ENCODE data around the gene SNX12. TPM values are rescaled to one million over a fixed set of nuclear protein-coding genes. Genes with fewer than 3 reads are reported as not detected.
A peak's percentile ranks its signal among the peaks of the same experiment; 100 is the strongest.

The SNX12 gene
- total RNA-seq, 4 donors from 2014 or later: 41.6 to 52.2 (median 43.1) TPM

- no peaks in the 10 kb centered on the region for H3K9me3 ChIP-seq
- H3K27ac ChIP-seq: no peak overlapping the region
- no peaks in the 10 kb centered on the region for H3K36me3 ChIP-seq
- H3K27me3 ChIP-seq: no peaks in the 10 kb centered on the region
- no peak for TF ChIP-seq CTCF (IDR thresholded peaks at IDR 0.05)
- TF ChIP-seq EP300 (IDR thresholded peaks at IDR 0.05): no peak
- no peak for TF ChIP-seq POLR2A (IDR thresholded peaks at IDR 0.05)
- H3K4me3 ChIP-seq: no peak overlapping the region
- no peaks in the 10 kb centered on the region for H3K4me1 ChIP-seq
- no peak for DNase-seq (ENCODE audit: low spot score in 2 of 2)
- WGBS, 2 donors: 0 to 40% methylated on average over 1 to 3 of the region's 3 CpGs
These were observed 13.4 kb upstream of the SNX12 start for GRCh38 chrX:71081330-71082123.

- H3K27ac ChIP-seq: no peak overlapping the region
- H3K27me3 ChIP-seq: peaks cover 0 to 4% of the 10 kb centered on the region in 2 donors
- H3K9me3 ChIP-seq: no peaks in the 10 kb centered on the region
- WGBS, 2 donors: 70 to 82% methylated on average over 5 of the region's 5 CpGs
- peaks cover 0 to 9% (median 0%) of the 10 kb centered on the region in 4 donors for H3K4me1 ChIP-seq
- no peaks in the 10 kb centered on the region for H3K36me3 ChIP-seq
- TF ChIP-seq EP300 (IDR thresholded peaks at IDR 0.05) (no peak), CTCF (IDR thresholded peaks at IDR 0.05) (no peak), POLR2A (IDR thresholded peaks at IDR 0.05) (no peak)
- DNase-seq (ENCODE audit: low spot score in 2 of 2): no peak
- H3K4me3 ChIP-seq: no peak overlapping the region
These were observed 2.4 kb upstream of the SNX12 start for GRCh38 chrX:71070531-71070930.

GRCh38 chrX:71067712-71068043 is 456 bp downstream of the SNX12 start:
- 2 to 42% methylated on average over 9 to 10 of the region's 10 CpGs for WGBS, 2 donors

GRCh38 chrX:71067089-71067488 is 1.0 kb downstream of the SNX12 start:
- no peaks in the 10 kb centered on the region for H3K9me3 ChIP-seq
- 8 to 25% methylated on average over 2 of the region's 2 CpGs for WGBS, 2 donors
- H3K4me1 ChIP-seq: peaks cover 0 to 9% (median 0%) of the 10 kb centered on the region in 4 donors
- peak overlapping the region in 3 of 4 donors; percentile 85 to 92 (median 89) for H3K27ac ChIP-seq
- H3K4me3 ChIP-seq: peak overlapping the region; percentile 45 to 67 (median 55)
- TF ChIP-seq EP300 (IDR thresholded peaks at IDR 0.05): no peak
- no peak for TF ChIP-seq CTCF (IDR thresholded peaks at IDR 0.05)
- no peak for TF ChIP-seq POLR2A (IDR thresholded peaks at IDR 0.05)
- no peak for DNase-seq (ENCODE audit: low spot score in 2 of 2)
- no peaks in the 10 kb centered on the region for H3K27me3 ChIP-seq
- no peaks in the 10 kb centered on the region for H3K36me3 ChIP-seq

More at GRCh38 chrX:71067712-71068043, 456 bp downstream of the SNX12 start:
- Histone ChIP-seq H3K4me1 (peaks cover 0 to 9% (median 0%) of the 10 kb centered on the region in 4 donors), H3K9me3 (no peaks in the 10 kb centered on the region), H3K27ac (peak overlapping the region; percentile 74 to 92 (median 87)), H3K4me3 (peak overlapping the region; percentile 45 to 67 (median 55)), H3K36me3 (no peaks in the 10 kb centered on the region), H3K27me3 (no peaks in the 10 kb centered on the region)
- TF ChIP-seq POLR2A (IDR thresholded peaks at IDR 0.05) (no peak), CTCF (IDR thresholded peaks at IDR 0.05) (no peak), EP300 (IDR thresholded peaks at IDR 0.05) (no peak)
- DNase-seq (ENCODE audit: low spot score in 2 of 2): no peak

GRCh38 chrX:71060127-71060526 is 8.0 kb downstream of the SNX12 start:
- no peak for DNase-seq (ENCODE audit: low spot score in 2 of 2)
- Histone ChIP-seq H3K27me3 (peaks cover 0 to 8% of the 10 kb centered on the region in 2 donors), H3K4me3 (no peak overlapping the region), H3K36me3 (peaks cover 0 to 24% (median 0%) of the 10 kb centered on the region in 3 donors), H3K9me3 (no peaks in the 10 kb centered on the region), H3K27ac (no peak overlapping the region), H3K4me1 (peaks cover 0 to 6% (median 3%) of the 10 kb centered on the region in 4 donors)
- TF ChIP-seq CTCF (IDR thresholded peaks at IDR 0.05) (no peak), EP300 (IDR thresholded peaks at IDR 0.05) (no peak), POLR2A (IDR thresholded peaks at IDR 0.05) (no peak)

Measured in tibial nerve (tissue), 4 donors.